Effector memory CD8-positive, alpha-beta T cell (primary cell): Measurements from ENCODE around the gene CLEC2L.

Experiments
- ATAC-seq: fragments of 150-1000 bp; cut with Tn5 transposase; replicated peaks from 2 replicates; pipeline ENCODE4 v1.10.0; 2021; ENCODE audit warnings: mild to moderate bottlenecking, moderate library complexity
- DNase-seq, 3 experiments: peaks; one replicate each; pipeline ENCODE4 v3.0.0; 2021
- H3K27ac Mint-ChIP-seq, 2 donors: one replicate each; pipeline ENCODE4 v1.8.0; 2022; ENCODE audit warnings: mild to moderate bottlenecking in 2 of 2, mixed read lengths in 2 of 2, moderate library complexity in 2 of 2
- H3K27me3 Mint-ChIP-seq, 2 donors: one replicate each; pipeline ENCODE4 v1.8.0; 2022; ENCODE audit warnings: mixed read lengths in 2 of 2
- H3K36me3 Mint-ChIP-seq: one replicate; pipeline ENCODE4 v1.8.0; 2022; ENCODE audit warnings: mild to moderate bottlenecking, moderate library complexity, mixed read lengths; ENCODE audit not compliant: insufficient read depth
- H3K4me1 Mint-ChIP-seq, 2 donors: one replicate each; pipeline ENCODE4 v1.8.0; 2022; ENCODE audit warnings: low read depth in 2 of 2, mixed read lengths in 2 of 2
- H3K4me3 Mint-ChIP-seq, 2 donors: one replicate each; pipeline ENCODE4 v1.8.0; 2022; ENCODE audit warnings: mild to moderate bottlenecking in 2 of 2, mixed read lengths in 2 of 2, moderate library complexity in 2 of 2
- H3K9me3 Mint-ChIP-seq, 2 donors: one replicate each; pipeline ENCODE4 v1.8.0; 2022; ENCODE audit warnings: mixed read lengths in 2 of 2

Gene CLEC2L

DNA sequence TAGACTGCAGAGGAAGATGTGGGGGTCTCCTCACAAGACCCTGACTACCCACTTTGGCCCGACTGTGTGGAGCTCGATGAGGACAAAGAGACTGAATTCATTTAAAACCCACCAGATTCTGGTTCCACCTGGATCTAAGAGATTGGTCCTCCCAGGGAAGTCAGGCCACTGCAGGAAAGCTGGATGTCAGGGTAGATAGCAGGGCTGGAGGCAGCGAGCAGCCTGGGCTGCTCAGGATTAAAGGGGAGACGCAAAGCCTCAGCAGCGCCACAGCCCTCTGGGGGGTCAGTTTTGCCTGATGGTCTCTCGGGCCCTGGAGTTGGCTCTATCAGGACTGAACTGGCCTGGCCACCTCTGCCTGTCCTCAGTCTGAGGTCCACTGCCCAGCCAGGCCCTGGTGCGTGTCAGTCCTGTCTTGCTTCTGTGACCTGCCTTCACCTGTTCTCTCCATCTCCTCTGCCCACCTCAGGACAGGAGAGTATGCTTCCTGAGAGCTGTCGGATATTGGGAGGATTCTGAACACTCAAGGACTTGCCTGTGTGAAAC, 27.8 kb upstream of the CLEC2L start:
- no peak for ATAC-seq
- Mint-ChIP-seq H3K27ac (no peak overlapping the region), H3K27me3 (peaks cover 0 to 22% of the 10 kb centered on the region in 2 donors)

DNA sequence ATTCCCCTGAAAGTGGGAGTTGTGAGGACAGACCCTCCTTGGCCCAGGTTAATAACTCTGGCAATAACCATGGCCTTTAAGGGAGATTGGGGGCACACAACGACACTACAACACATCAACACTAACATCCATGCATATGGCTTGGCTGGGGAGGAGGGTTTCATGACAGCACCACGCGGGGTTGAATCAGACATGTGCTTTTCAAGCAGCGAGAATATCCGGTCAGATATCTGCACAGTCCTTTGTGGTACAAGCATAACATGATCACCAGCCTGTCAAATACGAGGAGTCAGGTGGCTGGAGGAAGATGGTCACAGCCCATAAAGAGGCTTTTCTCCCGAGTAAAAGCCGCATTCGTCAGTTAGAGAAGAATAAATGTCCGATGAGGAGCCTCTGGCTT, 27.0 kb upstream of the CLEC2L start:
- H3K4me3 Mint-ChIP-seq, result no peak overlapping the region
- no peaks in the 10 kb centered on the region for H3K36me3 Mint-ChIP-seq
- H3K4me1 Mint-ChIP-seq, result peaks cover 6 to 8% of the 10 kb centered on the region in 2 donors
- H3K9me3 Mint-ChIP-seq, result peaks cover 0 to 4% of the 10 kb centered on the region in 2 donors
- no peak overlapping the region for H3K27ac Mint-ChIP-seq
- H3K27me3 Mint-ChIP-seq, result peaks cover 0 to 22% of the 10 kb centered on the region in 2 donors
- DNase-seq (no peak), ATAC-seq (no peak)

More for the DNA sequence above, 27.8 kb upstream of the CLEC2L start:
- H3K4me1 Mint-ChIP-seq, result peaks cover 6 to 8% of the 10 kb centered on the region in 2 donors
- H3K36me3 Mint-ChIP-seq, result no peaks in the 10 kb centered on the region
- peaks cover 0 to 6% of the 10 kb centered on the region in 2 donors for H3K9me3 Mint-ChIP-seq
- no peak overlapping the region for H3K4me3 Mint-ChIP-seq
- no peak for DNase-seq

DNA sequence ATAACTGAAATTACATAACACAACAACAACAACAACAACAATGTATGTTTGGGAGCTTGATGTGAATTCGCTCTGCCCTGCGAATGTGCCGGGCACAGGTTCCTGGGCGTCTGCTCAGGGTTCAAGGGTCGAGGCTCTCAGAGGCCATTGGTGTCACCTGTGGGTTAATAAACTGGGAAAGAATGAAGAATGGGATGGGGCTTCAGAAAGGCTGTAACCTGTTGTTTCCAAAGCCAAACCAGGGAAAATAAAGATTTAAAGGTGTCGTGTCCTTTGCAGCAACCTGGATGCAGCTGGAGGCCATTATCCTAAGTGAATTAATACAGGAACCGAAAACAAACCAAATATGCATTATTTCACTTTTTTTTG, 22.7 kb upstream of the CLEC2L start:
- peak overlapping the region in 1 of 2 donors; percentile 85 for H3K4me3 Mint-ChIP-seq

DNA sequence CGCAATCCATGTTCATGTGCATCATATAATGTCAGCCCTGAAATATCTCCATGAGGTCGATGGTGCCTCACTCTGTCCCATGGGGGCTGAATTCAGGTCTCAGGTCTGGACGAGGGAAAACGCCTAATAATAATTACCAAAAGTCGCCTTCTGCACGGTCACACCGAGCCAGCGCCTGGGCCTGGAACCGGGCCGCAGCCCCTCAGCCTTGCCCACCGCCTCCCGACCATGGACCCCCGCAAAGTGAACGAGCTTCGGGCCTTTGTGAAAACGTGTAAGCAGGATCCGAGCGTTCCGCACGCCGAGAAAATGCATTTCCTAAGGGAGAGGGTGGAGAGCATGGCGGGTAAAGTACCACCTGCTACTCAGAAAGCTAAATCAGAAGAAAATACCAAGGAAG, 21.3 kb upstream of the CLEC2L start:
- Mint-ChIP-seq H3K36me3 (no peaks in the 10 kb centered on the region), H3K4me1 (peaks cover 6 to 8% of the 10 kb centered on the region in 2 donors), H3K27me3 (peaks cover 0 to 13% of the 10 kb centered on the region in 2 donors), H3K4me3 (no peak overlapping the region), H3K27ac (no peak overlapping the region), H3K9me3 (no peaks in the 10 kb centered on the region)
- DNase-seq (no peak), ATAC-seq (no peak)

More for the DNA sequence above, 22.7 kb upstream of the CLEC2L start:
- H3K27ac Mint-ChIP-seq, result no peak overlapping the region
- peaks cover 0 to 22% of the 10 kb centered on the region in 2 donors for H3K27me3 Mint-ChIP-seq
- H3K36me3 Mint-ChIP-seq, result no peaks in the 10 kb centered on the region
- ATAC-seq, result no peak
- peaks cover 6 to 8% of the 10 kb centered on the region in 2 donors for H3K4me1 Mint-ChIP-seq
- H3K9me3 Mint-ChIP-seq, result no peaks in the 10 kb centered on the region
- DNase-seq, result no peak

DNA sequence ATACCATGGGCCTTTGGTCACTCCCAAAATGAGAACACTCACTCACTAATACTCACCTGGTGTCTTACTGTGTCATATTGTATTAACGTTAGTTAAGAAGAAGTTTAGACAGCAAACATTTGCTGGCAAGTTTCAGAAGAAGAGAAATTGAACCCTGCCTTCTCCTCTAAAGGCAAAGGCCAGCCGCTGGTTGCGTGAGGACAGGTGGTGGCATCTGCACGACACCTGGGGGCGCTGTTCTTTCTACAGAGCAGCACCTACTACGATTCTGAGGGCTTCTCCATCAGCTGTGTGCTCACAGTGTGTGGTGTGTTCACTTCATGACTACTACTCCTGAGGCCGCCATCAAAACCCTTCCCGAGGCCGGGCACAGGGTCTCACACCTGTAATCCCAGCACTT, 17.9 kb upstream of the CLEC2L start:
- H3K4me3 Mint-ChIP-seq, result no peak overlapping the region
- no peaks in the 10 kb centered on the region for H3K27me3 Mint-ChIP-seq
- no peak overlapping the region for H3K27ac Mint-ChIP-seq
- DNase-seq (no peak), ATAC-seq (no peak)
- no peaks in the 10 kb centered on the region for H3K36me3 Mint-ChIP-seq
- no peaks in the 10 kb centered on the region for H3K4me1 Mint-ChIP-seq
- no peaks in the 10 kb centered on the region for H3K9me3 Mint-ChIP-seq

DNA sequence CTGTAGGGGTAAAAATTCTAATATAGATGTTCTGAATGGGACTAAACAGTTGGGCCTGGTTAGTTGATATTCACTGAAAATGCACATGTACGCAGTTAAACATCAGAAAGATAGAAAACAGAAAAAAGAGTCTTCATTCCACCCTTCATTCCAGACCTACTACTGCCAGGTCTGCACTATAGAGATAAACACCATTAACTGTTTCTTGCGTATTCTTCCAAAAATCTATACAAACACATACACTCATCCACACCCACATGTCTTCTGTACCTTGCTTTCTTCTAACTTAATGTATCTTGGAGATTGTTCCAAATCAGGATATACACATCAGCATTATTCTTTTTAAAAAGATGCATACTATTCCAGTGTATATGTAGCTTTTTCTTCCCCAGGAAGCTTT, 13.9 kb upstream of the CLEC2L start:
- Mint-ChIP-seq H3K27me3 (no peaks in the 10 kb centered on the region), H3K27ac (no peak overlapping the region), H3K36me3 (no peaks in the 10 kb centered on the region), H3K9me3 (no peaks in the 10 kb centered on the region), H3K4me1 (no peaks in the 10 kb centered on the region), H3K4me3 (no peak overlapping the region)
- ATAC-seq (no peak), DNase-seq (no peak)

DNA sequence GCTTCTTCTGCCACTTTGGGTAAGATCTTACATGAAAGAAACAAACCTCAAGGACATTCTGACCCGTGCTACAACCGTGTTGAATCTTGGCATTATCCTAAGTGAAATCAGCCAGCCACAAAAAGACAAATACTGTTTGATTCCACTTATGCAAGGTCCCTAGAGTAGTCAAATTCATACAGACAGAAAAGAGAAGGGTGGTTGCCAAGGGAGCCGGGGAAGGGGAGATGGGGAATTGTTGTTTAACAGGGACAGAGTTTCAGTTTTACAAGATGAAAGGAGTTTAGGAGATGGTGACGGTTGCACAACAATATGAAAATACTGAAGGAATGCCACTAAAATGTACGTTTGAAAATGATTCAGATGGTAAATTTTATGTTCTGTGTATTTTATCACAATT, 12.2 kb upstream of the CLEC2L start:
- no peaks in the 10 kb centered on the region for H3K36me3 Mint-ChIP-seq
- no peak for DNase-seq
- no peak for ATAC-seq
- H3K27ac Mint-ChIP-seq, result no peak overlapping the region
- H3K27me3 Mint-ChIP-seq, result peaks cover 0 to 13% of the 10 kb centered on the region in 2 donors
- no peaks in the 10 kb centered on the region for H3K4me1 Mint-ChIP-seq
- H3K4me3 Mint-ChIP-seq, result no peak overlapping the region
- H3K9me3 Mint-ChIP-seq, result no peaks in the 10 kb centered on the region

DNA sequence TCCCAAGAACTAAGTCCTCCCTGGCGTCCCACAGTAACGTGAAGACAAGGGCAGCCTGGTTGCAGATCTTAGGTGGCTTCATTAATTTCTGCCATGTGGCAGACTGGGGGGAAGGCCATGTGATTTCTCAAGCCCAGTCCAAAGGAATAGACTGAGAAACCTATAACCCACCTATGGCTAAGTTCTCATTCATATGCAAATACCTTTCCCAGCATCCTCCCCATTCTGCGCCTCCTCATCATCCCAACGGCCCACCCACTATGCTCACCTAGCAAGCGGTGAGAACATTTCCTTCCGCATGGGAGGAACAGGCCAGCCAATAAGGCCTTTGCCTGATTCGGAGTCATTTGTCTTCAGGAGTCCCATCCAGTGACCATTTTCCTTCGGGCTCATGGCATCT, 8.2 kb upstream of the CLEC2L start:
- ATAC-seq (no peak), DNase-seq (no peak)
- Mint-ChIP-seq H3K27me3 (peaks cover 12 to 13% of the 10 kb centered on the region in 2 donors), H3K9me3 (no peaks in the 10 kb centered on the region), H3K27ac (no peak overlapping the region), H3K4me3 (no peak overlapping the region), H3K36me3 (no peaks in the 10 kb centered on the region), H3K4me1 (no peaks in the 10 kb centered on the region)

DNA sequence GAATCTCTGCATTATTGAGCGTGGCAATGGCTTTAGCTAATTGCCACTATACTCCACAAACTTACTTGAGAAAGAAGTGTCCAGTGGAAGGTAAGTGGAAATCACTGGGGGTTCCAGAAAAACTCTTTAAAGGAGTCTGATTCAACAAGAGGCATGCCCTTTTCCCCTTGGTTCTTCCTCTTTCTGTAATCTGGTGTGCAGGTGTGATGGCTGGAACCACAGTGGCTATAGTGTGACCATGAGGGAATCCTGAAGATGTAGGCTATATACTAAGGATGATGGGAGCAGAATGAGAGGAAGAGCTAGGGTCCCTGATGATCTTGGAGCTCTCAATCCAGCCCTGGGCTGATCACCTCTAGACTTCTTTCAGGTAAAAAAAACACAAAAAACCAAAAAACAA, 2.0 kb upstream of the CLEC2L start:
- ATAC-seq (no peak), DNase-seq (no peak)
- H3K4me1 Mint-ChIP-seq, result peaks cover 0 to 3% of the 10 kb centered on the region in 2 donors
- peaks cover 47 to 50% of the 10 kb centered on the region in 2 donors for H3K27me3 Mint-ChIP-seq
- peaks cover 4% of the 10 kb centered on the region for H3K36me3 Mint-ChIP-seq
- no peak overlapping the region for H3K27ac Mint-ChIP-seq
- H3K9me3 Mint-ChIP-seq, result no peaks in the 10 kb centered on the region
- no peak overlapping the region for H3K4me3 Mint-ChIP-seq

DNA sequence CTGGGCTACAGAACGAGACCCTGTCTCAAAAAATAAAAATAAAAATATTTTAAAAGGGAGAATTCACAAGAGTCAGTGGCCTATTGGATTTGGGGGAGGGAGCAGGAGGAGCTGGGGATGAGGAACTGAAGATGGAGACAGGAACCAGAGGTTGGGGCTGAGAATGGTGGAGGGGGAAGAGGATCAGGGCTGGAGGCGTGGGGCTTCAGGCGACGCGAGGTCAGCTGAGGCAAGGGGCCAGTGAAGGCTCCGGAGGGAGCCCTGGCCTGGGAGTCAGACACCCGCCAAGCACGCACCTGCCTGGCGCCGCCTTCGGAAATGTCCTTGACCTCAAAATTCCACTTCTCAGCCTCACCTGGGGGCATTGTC, 671 bp upstream of the CLEC2L start:
- no peak overlapping the region for H3K4me3 Mint-ChIP-seq
- H3K27me3 Mint-ChIP-seq, result peaks cover 47 to 64% of the 10 kb centered on the region in 2 donors
- no peaks in the 10 kb centered on the region for H3K9me3 Mint-ChIP-seq
- H3K27ac Mint-ChIP-seq, result no peak overlapping the region
- no peak for DNase-seq
- H3K36me3 Mint-ChIP-seq, result peaks cover 4% of the 10 kb centered on the region
- ATAC-seq, result no peak
- H3K4me1 Mint-ChIP-seq, result peaks cover 0 to 6% of the 10 kb centered on the region in 2 donors

DNA sequence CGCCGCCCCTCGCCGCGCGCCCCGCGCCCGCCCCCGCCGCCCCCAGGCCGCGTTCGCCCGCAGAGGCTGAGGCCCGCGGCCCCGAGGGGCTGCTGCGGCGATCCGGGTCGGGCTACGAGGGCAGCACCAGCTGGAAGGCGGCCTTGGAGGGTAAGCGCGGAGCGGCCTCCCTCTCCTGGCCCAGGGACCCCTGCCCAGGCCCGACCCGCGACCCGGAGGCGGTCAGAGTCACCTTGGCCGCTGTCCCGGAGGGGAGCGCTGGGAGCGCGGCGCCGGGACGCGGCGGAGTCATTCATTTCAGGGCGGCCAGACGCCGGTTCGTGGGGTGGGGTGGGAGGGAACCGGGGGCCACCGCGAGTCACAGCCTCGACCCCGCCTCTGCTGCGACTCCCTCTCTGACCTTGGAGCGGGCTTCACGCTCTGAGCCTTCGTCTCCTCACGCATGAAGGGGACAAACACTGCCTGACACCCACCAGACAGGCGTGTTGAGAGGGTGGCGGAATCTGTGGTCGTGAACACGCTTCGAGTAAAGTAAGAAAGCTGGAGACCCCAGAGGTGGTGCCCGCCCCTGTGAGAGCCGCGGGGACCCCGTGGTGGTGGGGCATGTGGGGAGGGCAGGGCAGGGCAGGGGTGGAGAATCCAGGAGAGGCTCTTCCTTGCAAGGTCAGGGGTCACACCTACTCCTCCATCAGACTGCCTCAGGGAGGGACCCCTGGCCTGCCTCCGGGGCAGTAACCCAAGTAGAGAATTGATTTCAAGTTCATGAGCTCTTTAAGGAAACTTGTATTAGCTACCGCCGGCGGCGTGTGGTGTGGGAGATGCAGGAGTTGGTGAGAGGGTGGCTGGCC, 707 bp downstream of the CLEC2L start:
- Mint-ChIP-seq H3K36me3 (peaks cover 4% of the 10 kb centered on the region), H3K27ac (no peak overlapping the region), H3K4me1 (peaks cover 0 to 6% of the 10 kb centered on the region in 2 donors), H3K9me3 (no peaks in the 10 kb centered on the region), H3K4me3 (no peak overlapping the region), H3K27me3 (peaks cover 51 to 78% of the 10 kb centered on the region in 2 donors)
- ATAC-seq (no peak), DNase-seq (no peak)

DNA sequence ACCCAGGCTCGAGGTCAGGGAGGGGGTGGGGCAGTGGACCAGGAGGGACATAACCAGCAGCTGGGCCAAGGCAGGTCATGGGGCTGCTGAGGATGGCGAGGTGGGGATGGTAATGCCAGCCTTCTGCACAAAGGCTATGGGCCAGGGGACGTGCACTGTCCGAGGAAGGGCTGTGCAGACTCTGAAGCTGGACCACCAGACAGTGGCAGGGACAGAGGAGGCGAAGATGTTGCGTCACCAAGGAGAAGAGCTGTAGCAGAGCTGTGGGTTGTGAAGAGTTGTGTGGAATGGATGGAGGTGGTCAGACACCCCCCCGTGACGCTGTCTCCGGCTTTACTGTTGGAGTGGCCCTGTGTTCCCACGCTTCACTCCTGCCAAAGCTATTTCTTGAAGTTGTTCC, 1.8 kb downstream of the CLEC2L start:
- DNase-seq (no peak), ATAC-seq (no peak)
- H3K27me3 Mint-ChIP-seq, result peaks cover 51 to 88% of the 10 kb centered on the region in 2 donors
- no peak overlapping the region for H3K27ac Mint-ChIP-seq
- peaks cover 4% of the 10 kb centered on the region for H3K36me3 Mint-ChIP-seq
- H3K4me3 Mint-ChIP-seq, result no peak overlapping the region
- peaks cover 0 to 6% of the 10 kb centered on the region in 2 donors for H3K4me1 Mint-ChIP-seq
- H3K9me3 Mint-ChIP-seq, result no peaks in the 10 kb centered on the region

DNA sequence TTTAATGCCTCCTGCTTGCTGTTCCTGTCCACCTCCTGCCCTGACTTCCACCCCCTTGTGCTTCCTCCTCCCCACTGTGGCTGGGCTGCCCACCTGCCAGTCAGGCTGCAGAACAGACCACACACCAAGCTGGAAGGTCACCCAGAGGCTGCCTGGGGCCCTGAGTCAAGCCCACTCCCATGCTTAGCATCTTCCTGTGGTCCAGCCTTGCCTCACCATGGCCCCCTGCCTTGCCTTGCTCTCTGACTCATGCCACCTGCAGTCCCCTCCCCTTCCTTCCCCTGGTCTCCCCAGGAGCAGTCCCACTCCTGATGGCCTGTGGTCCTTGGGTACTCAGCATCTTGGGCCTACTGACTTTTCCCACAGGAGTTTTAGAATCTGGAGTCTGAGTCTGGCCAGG, 2.3 kb downstream of the CLEC2L start:
- no peak overlapping the region for H3K27ac Mint-ChIP-seq
- H3K27me3 Mint-ChIP-seq, result peaks cover 51 to 89% of the 10 kb centered on the region in 2 donors
- peaks cover 0 to 6% of the 10 kb centered on the region in 2 donors for H3K4me1 Mint-ChIP-seq
- H3K9me3 Mint-ChIP-seq, result no peaks in the 10 kb centered on the region
- H3K36me3 Mint-ChIP-seq, result peaks cover 4% of the 10 kb centered on the region
- DNase-seq (no peak), ATAC-seq (no peak)
- no peak overlapping the region for H3K4me3 Mint-ChIP-seq
